ENCODE measurements around the gene TMED4.
"Not testable (repeated sequence)": the region's sequence is repeated elsewhere in the genome, so short reads cannot be mapped to it uniquely, and the experiment has no call there.

Gene TMED4

GRCh38 chr7:44608916-44609648 lies 27.1 kb upstream of the TMED4 start:
- Histone ChIP-seq H3K27me3 (ENCODE audit: control insufficient read depth in 5 of 5, insufficient read depth in 4 of 5, low read length in 5 of 5) (no peaks in the 10 kb centered on the region), H3K4me3 (ENCODE audit: low read depth in 1 of 5, low read length in 5 of 5) (no peak overlapping the region), H3K27ac (ENCODE audit: low read depth, low read length) (no peak overlapping the region), H3K4me1 (ENCODE audit: control insufficient read depth in 5 of 5, insufficient read depth in 5 of 5, low read length in 5 of 5) (peaks cover 4 to 23% (median 17%) of the 10 kb centered on the region in 5 donors), H3K9ac (ENCODE audit: low read length in 5 of 5) (no peak overlapping the region), H3K36me3 (ENCODE audit: control insufficient read depth in 5 of 5, insufficient read depth in 5 of 5, low read length in 5 of 5) (no peaks in the 10 kb centered on the region), H3K9me3 (ENCODE audit: control insufficient read depth in 5 of 5, low read length in 5 of 5) (no peaks in the 10 kb centered on the region)

GRCh38 chr7:44607141-44608068 lies 25.4 kb upstream of the TMED4 start:
- Histone ChIP-seq H3K27me3 (ENCODE audit: control insufficient read depth in 5 of 5, insufficient read depth in 4 of 5, low read length in 5 of 5) (no peaks in the 10 kb centered on the region), H3K36me3 (ENCODE audit: control insufficient read depth in 5 of 5, insufficient read depth in 5 of 5, low read length in 5 of 5) (no peaks in the 10 kb centered on the region), H3K9me3 (ENCODE audit: control insufficient read depth in 5 of 5, low read length in 5 of 5) (no peaks in the 10 kb centered on the region), H3K27ac (ENCODE audit: low read depth, low read length) (peak overlapping the region; percentile 90), H3K4me1 (ENCODE audit: control insufficient read depth in 5 of 5, insufficient read depth in 5 of 5, low read length in 5 of 5) (peaks cover 4 to 23% (median 17%) of the 10 kb centered on the region in 5 donors), H3K9ac (ENCODE audit: low read length in 5 of 5) (peak overlapping the region; percentile 42 to 96 (median 87)), H3K4me3 (ENCODE audit: low read depth in 1 of 5, low read length in 5 of 5) (peak overlapping the region; percentile 76 to 94 (median 87))

DNA sequence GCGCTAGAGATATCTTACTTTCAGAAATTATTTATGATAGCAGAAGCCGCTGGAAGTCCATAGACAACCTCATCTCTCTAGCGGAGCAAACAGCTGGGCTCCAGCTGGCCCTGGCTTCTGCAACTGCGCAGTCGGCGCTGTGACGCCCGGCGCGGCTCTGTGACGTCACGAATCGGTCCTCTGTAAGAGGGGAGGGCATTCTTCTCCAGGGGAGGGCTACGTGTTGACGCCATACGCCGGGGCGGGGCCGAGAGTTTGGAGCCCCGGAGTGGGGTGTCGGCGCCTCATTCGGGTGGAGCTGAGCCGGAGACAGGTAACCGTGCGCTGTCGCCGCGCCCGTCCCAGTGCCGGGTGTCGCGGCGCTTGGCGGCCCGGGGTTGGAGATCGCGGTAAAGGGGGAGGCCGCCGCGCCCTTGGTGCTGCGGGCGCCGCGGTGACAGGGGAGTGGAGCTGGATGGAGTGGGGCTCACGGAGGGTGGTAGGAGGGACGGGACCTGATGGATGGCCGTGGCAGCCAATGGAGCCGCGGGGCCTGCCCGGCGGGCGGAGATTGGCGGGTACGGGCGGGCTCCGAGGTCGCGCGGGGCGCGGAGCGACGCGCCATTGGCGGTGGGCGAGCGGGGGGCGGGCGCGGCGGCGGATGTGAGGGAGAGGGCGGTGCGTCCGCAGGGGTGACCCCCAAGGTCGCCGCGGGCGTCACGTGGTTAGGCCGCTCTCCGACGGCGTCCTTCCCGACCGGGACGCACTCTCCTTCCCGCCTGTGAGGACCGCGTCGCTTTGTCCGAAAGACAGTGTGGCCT lies 24.5 kb upstream of the TMED4 start, which contains the start of gene OGDH:
Gene OGDH (plus strand): TSS at position 287 of the 800 bp plus-strand sequence. CDS start 17,717 bp downstream, outside the sequence.
- Histone ChIP-seq H3K4me3 (ENCODE audit: low read depth in 1 of 5, low read length in 5 of 5) (peak within 1 kb of the TSS; percentile 79 to 94 (median 87)), H3K27me3 (ENCODE audit: control insufficient read depth in 5 of 5, insufficient read depth in 4 of 5, low read length in 5 of 5) (no peaks in the 10 kb centered on the region), H3K9me3 (ENCODE audit: control insufficient read depth in 5 of 5, low read length in 5 of 5) (no peaks in the 10 kb centered on the region), H3K9ac (ENCODE audit: low read length in 5 of 5) (peak within 1 kb of the TSS; percentile 68 to 96 (median 90)), H3K36me3 (ENCODE audit: control insufficient read depth in 5 of 5, insufficient read depth in 5 of 5, low read length in 5 of 5) (no peaks in the 10 kb centered on the region), H3K27ac (ENCODE audit: low read depth, low read length) (peak within 1 kb of the TSS; percentile 90), H3K4me1 (ENCODE audit: control insufficient read depth in 5 of 5, insufficient read depth in 5 of 5, low read length in 5 of 5) (peaks cover 4 to 23% (median 17%) of the 10 kb centered on the region in 5 donors)

DNA sequence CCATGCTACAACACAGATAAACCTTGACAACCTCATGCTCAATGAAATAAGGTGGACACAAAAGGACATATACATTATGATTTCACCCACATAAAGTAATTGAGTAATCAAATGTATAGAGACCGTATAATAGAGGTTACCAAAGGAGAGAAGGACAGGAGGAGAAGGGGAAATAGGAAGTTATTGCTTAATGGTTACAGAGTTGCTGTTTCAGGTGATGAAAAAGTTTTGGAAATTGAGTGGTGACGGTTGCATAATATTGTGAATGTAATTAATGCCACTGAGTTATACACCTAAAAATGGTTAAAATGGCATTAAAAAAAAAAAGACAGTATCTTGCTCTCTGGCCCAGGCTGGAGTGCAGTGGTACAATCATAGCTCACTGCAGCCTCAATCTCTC lies 22.9 kb upstream of the TMED4 start:
- Histone ChIP-seq H3K4me1 (ENCODE audit: control insufficient read depth in 5 of 5, insufficient read depth in 5 of 5, low read length in 5 of 5) (peaks cover 4 to 23% (median 17%) of the 10 kb centered on the region in 5 donors), H3K27me3 (ENCODE audit: control insufficient read depth in 5 of 5, insufficient read depth in 4 of 5, low read length in 5 of 5) (no peaks in the 10 kb centered on the region), H3K9ac (ENCODE audit: low read length in 5 of 5) (no peak overlapping the region), H3K9me3 (ENCODE audit: control insufficient read depth in 5 of 5, low read length in 5 of 5) (no peaks in the 10 kb centered on the region), H3K36me3 (ENCODE audit: control insufficient read depth in 5 of 5, insufficient read depth in 5 of 5, low read length in 5 of 5) (no peaks in the 10 kb centered on the region), H3K27ac (ENCODE audit: low read depth, low read length) (no peak overlapping the region), H3K4me3 (ENCODE audit: low read depth in 1 of 5, low read length in 5 of 5) (no peak overlapping the region)

DNA sequence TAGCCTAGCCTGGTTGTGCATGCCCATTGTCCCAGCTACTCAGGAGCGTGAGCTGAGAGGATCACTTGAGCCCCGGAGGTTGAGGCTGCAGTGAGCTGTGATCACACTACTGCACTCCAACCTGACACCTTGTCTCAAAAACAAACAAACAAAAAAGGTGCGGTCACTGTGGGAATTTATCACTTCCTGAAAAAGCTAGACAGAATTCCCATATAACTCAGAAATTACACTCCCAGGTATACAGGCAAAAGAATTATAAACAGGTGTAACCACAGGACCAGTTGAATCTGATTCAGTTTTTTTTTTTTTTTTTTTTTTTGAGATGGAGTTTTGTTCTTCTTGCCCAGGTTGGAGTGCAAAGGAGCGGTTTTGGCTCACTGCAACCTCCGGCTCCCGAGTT lies 21.2 kb upstream of the TMED4 start:
- Histone ChIP-seq H3K4me1 (ENCODE audit: control insufficient read depth in 5 of 5, insufficient read depth in 5 of 5, low read length in 5 of 5) (peaks cover 4 to 19% (median 14%) of the 10 kb centered on the region in 5 donors), H3K36me3 (ENCODE audit: control insufficient read depth in 5 of 5, insufficient read depth in 5 of 5, low read length in 5 of 5) (no peaks in the 10 kb centered on the region), H3K9me3 (ENCODE audit: control insufficient read depth in 5 of 5, low read length in 5 of 5) (no peaks in the 10 kb centered on the region), H3K4me3 (ENCODE audit: low read depth in 1 of 5, low read length in 5 of 5) (no peak overlapping the region), H3K27ac (ENCODE audit: low read depth, low read length) (no peak overlapping the region), H3K9ac (ENCODE audit: low read length in 5 of 5) (no peak overlapping the region), H3K27me3 (ENCODE audit: control insufficient read depth in 5 of 5, insufficient read depth in 4 of 5, low read length in 5 of 5) (no peaks in the 10 kb centered on the region)

DNA sequence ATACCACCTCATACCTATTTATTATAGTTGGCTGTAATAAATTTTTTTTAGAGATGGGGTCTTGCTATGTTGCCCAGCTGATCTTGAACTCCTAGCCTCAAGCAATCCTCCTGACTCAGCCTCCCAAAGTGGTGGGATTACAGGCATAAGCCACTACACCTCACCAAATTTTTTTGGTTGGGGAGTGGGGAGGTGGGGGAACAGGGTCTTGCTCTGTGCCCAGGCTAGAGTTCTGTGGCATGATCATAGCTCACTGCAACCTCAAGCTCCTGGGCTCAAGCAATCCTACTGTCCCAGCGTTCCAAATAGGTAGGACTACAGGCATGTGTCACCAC lies 20.5 kb upstream of the TMED4 start:
- Histone ChIP-seq H3K36me3 (ENCODE audit: control insufficient read depth in 5 of 5, insufficient read depth in 5 of 5, low read length in 5 of 5) (no peaks in the 10 kb centered on the region), H3K27ac (ENCODE audit: low read depth, low read length) (no peak overlapping the region), H3K4me1 (ENCODE audit: control insufficient read depth in 5 of 5, insufficient read depth in 5 of 5, low read length in 5 of 5) (peaks cover 4 to 18% (median 13%) of the 10 kb centered on the region in 5 donors), H3K9ac (ENCODE audit: low read length in 5 of 5) (no peak overlapping the region), H3K27me3 (ENCODE audit: control insufficient read depth in 5 of 5, insufficient read depth in 4 of 5, low read length in 5 of 5) (no peaks in the 10 kb centered on the region), H3K9me3 (ENCODE audit: control insufficient read depth in 5 of 5, low read length in 5 of 5) (no peaks in the 10 kb centered on the region), H3K4me3 (ENCODE audit: low read depth in 1 of 5, low read length in 5 of 5) (no peak overlapping the region)

DNA sequence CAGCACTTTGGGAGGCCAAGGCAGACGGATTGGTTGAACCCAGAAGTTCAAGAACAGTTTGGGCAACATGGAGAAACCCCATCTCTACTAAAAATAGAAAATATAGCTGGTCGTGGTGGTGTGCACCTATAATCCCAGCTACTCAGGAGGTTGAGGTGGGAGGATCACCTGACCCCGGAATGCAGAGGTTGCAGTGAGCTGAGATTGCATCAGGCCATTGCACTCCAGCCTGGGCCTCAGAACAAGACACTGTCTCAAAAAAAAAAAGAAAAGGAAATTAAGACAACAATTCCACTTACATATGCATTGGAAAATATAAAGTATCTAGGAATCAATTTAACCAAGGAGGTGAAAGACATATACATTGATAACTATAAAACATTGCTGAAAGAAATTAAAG lies 17.2 kb upstream of the TMED4 start:
- H3K9me3 ChIP-seq (ENCODE audit: control insufficient read depth in 5 of 5, low read length in 5 of 5) = no peaks in the 10 kb centered on the region
- no peak overlapping the region for H3K27ac ChIP-seq (ENCODE audit: low read depth, low read length)
- H3K27me3 ChIP-seq (ENCODE audit: control insufficient read depth in 5 of 5, insufficient read depth in 4 of 5, low read length in 5 of 5) = no peaks in the 10 kb centered on the region
- no peak overlapping the region for H3K4me3 ChIP-seq (ENCODE audit: low read depth in 1 of 5, low read length in 5 of 5)
- no peak overlapping the region for H3K9ac ChIP-seq (ENCODE audit: low read length in 5 of 5)
- H3K36me3 ChIP-seq (ENCODE audit: control insufficient read depth in 5 of 5, insufficient read depth in 5 of 5, low read length in 5 of 5) = no peaks in the 10 kb centered on the region
- H3K4me1 ChIP-seq (ENCODE audit: control insufficient read depth in 5 of 5, insufficient read depth in 5 of 5, low read length in 5 of 5) = peaks cover 0 to 4% (median 0%) of the 10 kb centered on the region in 5 donors

GRCh38 chr7:44597181-44597580 lies 15.2 kb upstream of the TMED4 start:
- not testable (repeated sequence) for H3K4me3 ChIP-seq (ENCODE audit: low read depth in 1 of 5, low read length in 5 of 5); H3K9me3 ChIP-seq (ENCODE audit: control insufficient read depth in 5 of 5, low read length in 5 of 5); H3K4me1 ChIP-seq (ENCODE audit: control insufficient read depth in 5 of 5, insufficient read depth in 5 of 5, low read length in 5 of 5); H3K36me3 ChIP-seq (ENCODE audit: control insufficient read depth in 5 of 5, insufficient read depth in 5 of 5, low read length in 5 of 5); H3K27ac ChIP-seq (ENCODE audit: low read depth, low read length); H3K9ac ChIP-seq (ENCODE audit: low read length in 5 of 5); H3K27me3 ChIP-seq (ENCODE audit: control insufficient read depth in 5 of 5, insufficient read depth in 4 of 5, low read length in 5 of 5)

DNA sequence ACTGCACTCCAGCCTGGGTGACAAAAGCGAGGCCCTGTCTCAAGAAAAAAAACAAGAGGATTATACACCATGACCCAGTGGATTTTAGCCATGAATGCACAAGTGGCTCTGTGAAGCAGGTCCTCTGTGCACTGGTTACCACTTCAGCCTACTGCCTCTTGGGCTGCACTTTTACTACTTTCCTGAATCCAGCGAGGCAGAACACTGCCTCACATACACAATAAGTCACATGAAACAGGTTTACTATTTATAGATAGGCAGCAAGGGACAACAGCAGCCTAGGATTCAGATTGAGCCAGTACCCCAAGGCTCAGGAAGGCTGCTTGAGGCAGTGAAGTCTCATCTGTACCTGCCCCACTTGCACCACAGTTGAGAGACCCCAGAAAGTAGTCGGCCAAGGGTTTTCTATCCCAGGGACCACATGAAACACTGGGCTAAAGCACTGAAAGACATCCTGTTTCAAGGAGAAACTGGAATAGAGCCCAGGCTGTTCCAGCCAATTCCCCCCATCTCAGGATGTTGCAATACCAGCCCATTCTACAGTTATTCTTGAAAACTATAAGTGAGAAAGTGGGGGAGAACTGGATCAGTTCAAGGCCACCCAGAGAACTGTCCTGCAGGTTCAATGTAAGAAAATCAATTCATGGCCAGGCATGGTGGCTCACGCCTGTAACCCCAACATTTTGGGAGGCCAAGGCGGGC lies 14.1 kb upstream of the TMED4 start:
- H3K9me3 ChIP-seq (ENCODE audit: control insufficient read depth in 5 of 5, low read length in 5 of 5) = no peaks in the 10 kb centered on the region

More for the DNA sequence above, 14.1 kb upstream of the TMED4 start:
- Histone ChIP-seq H3K36me3 (ENCODE audit: control insufficient read depth in 5 of 5, insufficient read depth in 5 of 5, low read length in 5 of 5) (no peaks in the 10 kb centered on the region), H3K27me3 (ENCODE audit: control insufficient read depth in 5 of 5, insufficient read depth in 4 of 5, low read length in 5 of 5) (no peaks in the 10 kb centered on the region), H3K4me3 (ENCODE audit: low read depth in 1 of 5, low read length in 5 of 5) (no peak overlapping the region), H3K27ac (ENCODE audit: low read depth, low read length) (no peak overlapping the region), H3K4me1 (ENCODE audit: control insufficient read depth in 5 of 5, insufficient read depth in 5 of 5, low read length in 5 of 5) (peaks cover 0 to 4% (median 0%) of the 10 kb centered on the region in 5 donors), H3K9ac (ENCODE audit: low read length in 5 of 5) (no peak overlapping the region)
